G401 (cell line): ENCODE data around the gene AP1B1. TPM values are rescaled to one million over a fixed set of nuclear protein-coding genes. Genes with fewer than 3 reads are reported as not detected.
A peak's percentile ranks its signal among the peaks of the same experiment; 100 is the strongest.
"Not testable (repeated sequence)": the region's sequence is repeated elsewhere in the genome, so short reads cannot be mapped to it uniquely, and the experiment has no call there.

Experiments
- DNase-seq: peaks from one replicate; pipeline ENCODE4 v3.0.0-alpha.2; 2015; ENCODE audit warnings: low spot score
- in situ Hi-C: cut with HindIII; loops from 2 replicates; pipeline ENCODE4 v1.10.0; 2016; ENCODE audit warnings: low sequenced_read_pairs, mixed read lengths
- total RNA-seq: library from RNA; depleted of rRNA; stranded (reverse); fragments of >200 nt; shearing (Covaris generic); gene quantifications from 2 replicates; pipeline ENCODE4 v1.2.3, GENCODE V29; 2014

Gene AP1B1
- total RNA-seq, 1 experiment from 2014 or later = 88.7 TPM

GRCh38 chr22:29357193-29357890, 31.0 kb downstream of the AP1B1 start:
- in situ Hi-C loops = not testable (repeated sequence)

GRCh38 chr22:29353860-29354259, 34.5 kb downstream of the AP1B1 start:
- in situ Hi-C loops = no loop called here
- DNase-seq = no peak

More at GRCh38 chr22:29357193-29357890, 31.0 kb downstream of the AP1B1 start:
- not testable (repeated sequence) for DNase-seq

- DNase-seq = no peak
- in situ Hi-C loops = no loop called here
Observed at GRCh38 chr22:29353286-29353685, 35.1 kb downstream of the AP1B1 start.

GRCh38 chr22:29352778-29353177, 35.6 kb downstream of the AP1B1 start:
- no peak for DNase-seq
- in situ Hi-C loops = no loop called here

GRCh38 chr22:29351891-29352290, 36.5 kb downstream of the AP1B1 start:
- in situ Hi-C loops = no loop called here
- DNase-seq = no peak

GRCh38 chr22:29351042-29351441, 37.3 kb downstream of the AP1B1 start:
- DNase-seq = no peak
- in situ Hi-C loops = no loop called here

- DNase-seq = no peak
- in situ Hi-C loops = no loop called here
Observed at GRCh38 chr22:29348956-29349355, 39.4 kb downstream of the AP1B1 start.

GRCh38 chr22:29348041-29348440, 40.3 kb downstream of the AP1B1 start:
- DNase-seq = no peak
- in situ Hi-C loops = no loop called here

GRCh38 chr22:29346659-29347058, 41.7 kb downstream of the AP1B1 start:
- DNase-seq = peak; percentile 97
- in situ Hi-C loops = no loop called here

GRCh38 chr22:29345932-29346331, 42.4 kb downstream of the AP1B1 start:
- DNase-seq = peak; percentile 41
- in situ Hi-C loops = no loop called here

- in situ Hi-C loops, DNase-seq: not testable (repeated sequence)
Observed at GRCh38 chr22:29344889-29345288, 43.5 kb downstream of the AP1B1 start.

- DNase-seq = peak; percentile 99
- in situ Hi-C loops = no loop called here
Observed at GRCh38 chr22:29344137-29344536, 44.2 kb downstream of the AP1B1 start.

GRCh38 chr22:29343313-29343805, 45.0 kb downstream of the AP1B1 start:
- in situ Hi-C loops = no loop called here
- peak; percentile 51 for DNase-seq

- DNase-seq = no peak
- in situ Hi-C loops = no loop called here
Observed at GRCh38 chr22:29342577-29343312, 45.6 kb downstream of the AP1B1 start.

- in situ Hi-C loops = no loop called here
- no peak for DNase-seq
Observed at GRCh38 chr22:29342177-29342576, 46.2 kb downstream of the AP1B1 start.

GRCh38 chr22:29341849-29342127, 46.6 kb downstream of the AP1B1 start:
- in situ Hi-C loops = no loop called here

GRCh38 chr22:29341056-29341848, 47.1 kb downstream of the AP1B1 start:
- in situ Hi-C loops = no loop called here
- DNase-seq = no peak

More at GRCh38 chr22:29341849-29342127, 46.6 kb downstream of the AP1B1 start:
- DNase-seq = no peak

- in situ Hi-C loops = no loop called here
- DNase-seq = no peak
Observed at GRCh38 chr22:29340566-29340965, 47.8 kb downstream of the AP1B1 start.

- peak; percentile 58 for DNase-seq
- in situ Hi-C loops = no loop called here
Observed at GRCh38 chr22:29339381-29340235, 48.8 kb downstream of the AP1B1 start.
